Fibroblast of peridontal ligament (primary cell): ENCODE data around the gene RBM23.
"Not testable (repeated sequence)": the region's sequence is repeated elsewhere in the genome, so short reads cannot be mapped to it uniquely, and the experiment has no call there.

Experiments used
- DNase-seq: peaks from one replicate; pipeline ENCODE4 v3.0.0-alpha.2; 2010; ENCODE audit errors: extremely low read depth

The RBM23 gene

DNA sequence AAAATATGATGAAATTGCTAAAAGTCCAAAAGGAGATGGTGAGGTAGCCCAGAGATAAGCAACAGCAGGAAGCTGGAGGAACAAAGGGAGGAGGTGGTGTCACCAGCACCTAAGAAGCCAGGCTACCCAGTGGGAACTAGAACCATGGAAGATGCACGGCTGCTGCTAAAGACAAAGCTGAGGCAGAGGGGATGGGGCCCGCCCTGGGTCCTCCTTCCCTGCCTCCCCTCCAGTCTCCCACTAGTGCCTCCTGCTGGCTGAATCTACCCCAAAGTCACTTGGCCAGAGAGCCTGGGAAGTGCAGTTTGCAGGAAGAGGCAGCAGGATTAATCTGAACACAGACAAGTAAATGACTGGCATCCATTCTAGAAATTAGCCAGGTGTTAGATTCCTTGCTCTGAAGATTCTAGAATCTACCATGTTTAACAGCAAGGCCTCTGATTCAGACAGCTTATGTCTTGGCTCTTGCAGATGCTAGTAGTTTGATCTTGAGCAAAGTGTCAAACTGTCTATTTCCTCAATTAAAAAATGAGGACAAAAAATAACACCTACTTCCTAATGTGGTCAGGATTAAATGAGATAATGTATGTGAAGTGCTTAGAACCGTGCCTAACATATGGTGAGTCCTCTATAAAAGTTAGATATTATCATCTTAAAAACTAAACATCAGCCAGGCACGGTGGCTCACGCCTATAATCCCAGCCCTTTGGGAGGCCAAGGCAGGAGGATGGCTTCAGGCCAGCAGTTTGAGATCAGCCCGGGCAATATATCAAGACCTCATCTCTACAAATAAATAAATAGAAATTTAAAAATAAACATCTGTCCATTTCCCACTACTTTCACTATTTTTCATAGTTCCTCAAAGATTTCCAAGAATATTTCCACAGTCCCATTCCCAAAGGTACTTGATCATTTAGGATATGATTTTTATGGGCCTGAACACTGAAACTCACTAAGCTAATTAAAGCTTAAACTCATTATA, 53.2 kb downstream of the RBM23 start:
- no peak for DNase-seq

DNA sequence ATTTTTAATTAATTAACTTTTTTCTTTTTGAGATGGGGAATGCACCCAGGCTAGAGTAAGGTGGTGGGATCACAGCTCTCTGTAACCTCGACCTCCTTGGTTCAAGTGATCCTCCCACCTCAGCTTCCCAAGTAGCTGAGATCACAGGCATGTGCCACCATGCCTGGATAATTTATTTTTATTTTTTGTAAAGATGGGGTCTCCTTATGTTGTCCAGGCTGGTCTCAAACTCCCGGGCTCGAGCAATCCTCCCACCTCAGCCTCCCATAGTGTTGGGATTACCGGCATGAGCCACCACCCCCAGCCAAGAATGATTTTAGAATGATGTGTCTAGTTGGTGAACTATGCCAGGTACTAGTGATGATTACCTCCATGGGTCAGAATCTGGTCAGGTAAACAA, 54.0 kb downstream of the RBM23 start:
- no peak for DNase-seq

DNA sequence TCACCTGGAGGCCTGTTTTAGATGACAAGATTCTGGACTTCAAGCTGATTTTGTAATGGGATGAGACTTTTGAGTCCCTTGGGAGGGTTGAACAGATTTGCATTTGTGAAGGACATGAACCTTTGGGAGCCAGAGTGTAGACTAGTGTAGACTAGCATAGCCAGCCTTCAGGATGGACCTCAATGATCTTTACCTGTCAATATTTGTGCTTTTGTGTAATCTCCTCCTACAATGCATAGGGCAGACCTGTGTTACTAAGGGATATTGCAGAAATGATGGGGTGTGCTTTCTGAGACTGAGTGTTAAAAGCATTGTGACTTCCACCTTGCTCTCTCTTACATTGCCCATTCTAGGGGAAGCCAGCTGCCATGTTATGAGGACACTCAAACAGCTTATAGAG, 57.3 kb downstream of the RBM23 start:
- DNase-seq = no peak

DNA sequence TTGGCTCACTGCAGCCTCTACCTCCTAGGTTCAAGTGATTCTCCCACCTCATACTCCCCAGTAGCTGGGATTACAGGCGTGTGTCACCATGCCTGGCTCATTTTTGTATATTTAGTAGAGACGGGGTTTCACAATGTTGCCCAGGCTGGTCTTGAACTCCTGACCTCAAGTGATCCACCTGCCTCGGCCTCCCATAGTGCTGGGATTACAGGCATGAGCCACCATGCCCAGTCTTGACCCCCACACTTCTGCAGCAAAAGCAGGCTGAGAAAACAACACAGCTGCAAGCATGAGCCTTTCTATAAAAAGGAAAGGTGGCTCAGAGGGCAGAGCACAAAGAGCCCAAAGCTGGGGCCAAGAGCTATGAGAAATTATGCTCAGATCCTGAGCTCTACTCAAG, 58.6 kb downstream of the RBM23 start:
- not testable (repeated sequence) for DNase-seq

DNA sequence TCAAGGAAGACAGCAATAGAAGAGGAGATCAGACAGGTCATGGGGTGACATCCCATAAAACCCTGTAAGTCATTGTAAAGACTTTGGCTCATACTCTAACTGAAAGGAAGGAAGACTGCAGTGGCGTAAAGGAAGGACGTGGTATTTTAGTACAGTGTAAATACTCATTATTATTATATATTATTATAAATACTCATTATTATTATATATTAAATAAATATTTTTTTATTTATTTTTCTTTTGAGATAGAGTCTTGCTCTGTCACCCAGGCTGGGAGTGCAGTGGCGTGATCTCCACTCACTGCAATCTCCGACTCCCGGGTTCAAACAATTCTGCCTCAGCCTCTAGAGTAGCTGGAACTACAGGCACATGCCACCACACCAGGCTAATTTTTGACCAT, 62.5 kb downstream of the RBM23 start:
- no peak for DNase-seq

DNA sequence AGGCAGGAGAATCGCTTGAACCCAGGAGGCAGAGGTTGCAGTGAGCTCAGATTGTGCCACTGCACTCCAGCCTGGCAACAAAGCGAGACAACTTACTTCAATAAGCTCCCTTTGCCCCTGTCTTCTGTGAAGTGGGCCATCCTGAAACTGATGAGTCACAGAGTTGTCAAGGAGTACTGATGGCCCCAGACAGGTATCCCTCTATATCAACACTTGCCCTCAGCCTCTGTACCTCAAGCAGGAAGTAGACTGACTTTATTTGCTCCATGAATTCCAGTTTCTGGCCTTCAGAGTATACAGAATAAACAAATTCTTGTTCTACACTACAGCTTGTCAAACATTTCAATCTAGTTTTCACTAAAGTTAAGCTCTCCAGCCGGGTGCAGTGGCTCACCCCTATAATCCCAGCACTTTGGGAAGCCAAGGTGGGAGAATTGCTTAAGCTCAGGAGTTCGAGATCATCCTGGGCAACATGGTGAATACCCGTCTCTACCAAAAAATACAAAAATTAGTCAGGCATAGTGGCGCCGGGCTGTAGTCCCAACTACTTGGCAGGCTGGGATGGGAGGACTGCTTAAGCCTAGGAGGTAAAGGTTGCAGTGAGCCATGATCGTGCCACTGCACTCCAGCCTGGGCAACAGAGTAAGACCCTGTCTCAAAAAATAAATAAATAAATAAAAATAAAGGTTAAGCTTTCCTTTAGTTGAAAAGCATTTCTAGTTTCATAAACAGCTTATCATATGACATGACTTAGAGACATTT, 63.8 kb downstream of the RBM23 start:
- DNase-seq = no peak

DNA sequence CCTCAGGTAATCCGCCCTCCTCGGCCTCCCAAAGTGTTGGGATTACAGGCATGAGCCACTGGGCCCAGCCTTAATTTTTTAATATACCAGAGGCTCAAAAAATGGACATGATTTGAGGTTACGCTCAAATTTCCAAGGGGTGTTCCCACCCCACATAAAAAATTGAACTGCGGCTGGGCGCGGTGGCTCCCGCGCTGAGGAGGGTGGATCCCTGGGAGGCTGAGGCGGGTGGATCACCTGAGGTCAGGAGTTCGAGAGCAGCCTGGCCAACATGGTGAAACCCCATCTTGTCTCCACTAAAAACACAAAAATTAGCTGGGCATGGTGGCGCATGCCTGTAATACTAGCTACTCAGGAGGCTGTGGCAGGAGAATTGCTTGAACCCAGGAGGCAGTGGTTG, 64.7 kb downstream of the RBM23 start:
- DNase-seq = not testable (repeated sequence)

DNA sequence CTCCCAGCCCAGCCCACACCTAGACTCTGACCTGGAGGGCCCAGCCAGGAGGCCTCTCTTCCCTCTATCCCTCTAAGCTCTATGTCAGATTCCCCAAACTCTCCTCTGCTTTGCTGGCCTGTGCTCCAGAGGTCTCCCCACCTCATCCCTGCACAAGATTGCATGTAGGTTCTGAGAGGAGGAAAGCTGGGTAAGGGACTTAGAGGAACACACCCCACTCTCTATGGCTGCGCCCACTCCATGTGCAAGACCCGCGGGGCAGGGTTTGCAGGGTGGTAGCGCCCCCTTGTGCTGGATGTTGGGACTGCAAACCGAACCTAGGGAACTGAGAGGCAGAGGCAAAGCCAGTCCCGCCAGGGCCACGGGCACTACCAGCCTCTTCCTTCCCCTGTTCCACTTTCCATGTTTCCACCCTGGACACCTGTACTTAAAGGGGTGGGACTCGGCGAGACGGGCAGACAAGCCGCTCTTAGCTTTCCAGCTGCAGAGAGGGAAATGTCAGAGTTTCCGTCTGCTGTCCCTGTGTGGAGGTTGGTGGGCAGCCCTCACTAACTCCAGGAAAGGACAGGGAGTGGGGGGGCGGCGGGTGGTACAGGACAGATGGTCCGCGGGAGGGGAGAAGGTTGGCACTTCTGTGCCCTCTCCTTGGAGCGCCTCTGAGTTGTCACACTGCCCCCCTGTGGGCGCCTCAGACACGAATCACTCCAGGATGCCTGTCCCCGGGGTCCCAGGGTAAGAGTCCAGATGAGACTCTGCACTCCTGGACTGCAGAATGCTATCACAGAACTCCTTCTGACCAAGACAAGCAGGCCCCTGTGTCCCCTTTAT, 65.8 kb downstream of the RBM23 start:
- DNase-seq = peak; percentile 90

DNA sequence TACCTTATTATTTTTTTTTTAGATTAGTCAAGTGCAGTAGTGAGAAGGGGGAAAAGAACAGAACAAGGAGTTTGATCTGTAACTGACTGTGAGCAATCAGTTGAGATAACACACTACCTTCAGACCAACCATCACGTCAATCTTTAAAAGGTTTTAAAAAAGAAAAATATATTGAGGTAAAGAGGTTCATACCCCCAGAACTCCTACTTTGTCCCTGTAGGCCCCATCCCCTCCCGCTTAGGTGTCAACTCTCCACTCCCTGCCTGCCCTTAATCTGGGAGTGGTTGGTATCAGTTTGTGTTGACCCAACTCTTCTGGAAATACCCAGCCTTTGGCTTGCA, 66.4 kb downstream of the RBM23 start:
- DNase-seq = no peak

DNA sequence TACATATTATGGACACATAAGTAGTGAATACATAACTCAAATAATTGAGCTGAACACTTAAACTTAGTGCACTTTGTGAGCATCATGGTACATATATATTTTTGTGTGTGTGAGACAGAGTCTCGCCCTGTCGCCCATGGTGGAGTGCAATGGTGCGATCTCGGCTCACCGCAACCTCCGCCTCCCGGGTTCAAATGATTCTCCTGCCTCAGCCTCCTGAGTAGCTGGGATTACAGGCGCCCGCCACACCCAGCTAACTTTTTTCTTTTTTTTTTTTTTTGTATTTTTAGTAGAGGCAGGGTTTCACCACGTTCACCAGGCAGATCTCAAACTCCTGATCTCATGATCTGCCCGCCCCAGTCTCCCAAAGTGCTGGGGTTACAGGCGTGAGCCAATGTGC, 66.8 kb downstream of the RBM23 start:
- DNase-seq = not testable (repeated sequence)

DNA sequence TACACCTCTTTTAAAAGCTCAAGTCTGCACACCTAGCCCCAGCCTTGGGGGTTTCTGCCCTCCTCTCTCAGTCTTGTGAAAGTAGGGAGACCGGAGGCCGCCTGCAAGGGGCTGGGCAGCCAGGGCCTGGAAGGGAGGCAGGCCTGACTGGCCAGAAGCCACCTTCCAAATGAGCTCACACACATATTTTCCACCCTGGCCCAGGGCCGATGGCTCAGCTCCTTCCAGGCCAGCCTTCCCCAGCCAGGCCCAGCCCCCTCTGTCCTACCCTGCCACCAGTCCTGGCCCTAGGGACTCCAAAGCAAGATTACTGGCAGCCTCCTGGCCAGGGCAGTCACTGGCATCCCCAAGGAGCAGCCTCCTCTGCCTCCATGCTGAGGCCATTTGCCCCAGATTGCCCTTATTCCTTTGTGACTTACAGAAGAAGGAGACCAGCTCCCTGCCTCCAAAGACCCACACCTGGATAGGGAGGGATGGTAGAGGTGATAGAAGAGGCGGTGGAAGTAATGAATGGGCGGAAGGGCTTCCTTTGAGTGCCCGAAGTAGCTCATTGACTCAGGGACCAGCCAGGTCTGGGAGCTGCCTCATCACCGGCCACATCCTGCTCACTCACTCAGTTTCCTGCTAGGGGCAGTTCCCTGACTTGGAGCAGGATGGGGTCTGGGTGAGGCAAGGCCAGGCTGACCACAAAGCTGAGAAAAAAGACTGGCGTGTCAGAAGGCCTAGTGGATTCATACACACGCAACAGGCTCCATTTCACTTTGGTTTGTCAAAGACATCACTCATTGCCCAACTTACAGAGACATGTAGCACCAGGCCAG, 67.8 kb downstream of the RBM23 start:
- peak; percentile 98 for DNase-seq

DNA sequence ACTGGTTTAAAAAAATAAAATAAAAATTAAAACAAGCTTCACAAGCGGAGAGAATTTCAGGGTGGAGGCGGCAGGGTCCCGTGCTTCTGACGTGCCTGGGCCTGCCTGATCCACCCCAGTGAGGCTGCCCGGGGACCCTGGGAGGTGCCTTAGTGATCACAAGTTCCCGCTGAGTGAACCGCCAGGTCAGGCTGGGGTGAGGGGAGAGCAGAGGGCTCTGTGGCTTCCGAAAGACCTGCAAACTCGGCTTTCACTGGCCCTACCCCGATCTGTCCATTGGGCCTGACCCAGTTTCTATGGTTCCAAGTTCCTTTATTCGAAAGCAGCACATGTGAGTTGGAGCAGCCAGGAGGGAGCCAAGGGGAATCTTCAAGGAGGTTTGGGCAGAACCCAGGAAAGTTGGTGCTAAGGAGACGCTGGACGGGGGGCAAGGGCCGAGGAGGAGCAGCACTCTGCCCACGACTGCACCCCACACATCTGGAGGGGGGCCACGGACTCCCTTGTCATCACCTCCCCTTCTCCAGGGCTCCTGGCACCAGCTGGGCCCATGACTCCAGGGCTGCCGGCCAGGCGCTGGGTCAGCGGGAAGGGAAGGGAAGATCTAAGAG, 69.6 kb downstream of the RBM23 start:
- no peak for DNase-seq

DNA sequence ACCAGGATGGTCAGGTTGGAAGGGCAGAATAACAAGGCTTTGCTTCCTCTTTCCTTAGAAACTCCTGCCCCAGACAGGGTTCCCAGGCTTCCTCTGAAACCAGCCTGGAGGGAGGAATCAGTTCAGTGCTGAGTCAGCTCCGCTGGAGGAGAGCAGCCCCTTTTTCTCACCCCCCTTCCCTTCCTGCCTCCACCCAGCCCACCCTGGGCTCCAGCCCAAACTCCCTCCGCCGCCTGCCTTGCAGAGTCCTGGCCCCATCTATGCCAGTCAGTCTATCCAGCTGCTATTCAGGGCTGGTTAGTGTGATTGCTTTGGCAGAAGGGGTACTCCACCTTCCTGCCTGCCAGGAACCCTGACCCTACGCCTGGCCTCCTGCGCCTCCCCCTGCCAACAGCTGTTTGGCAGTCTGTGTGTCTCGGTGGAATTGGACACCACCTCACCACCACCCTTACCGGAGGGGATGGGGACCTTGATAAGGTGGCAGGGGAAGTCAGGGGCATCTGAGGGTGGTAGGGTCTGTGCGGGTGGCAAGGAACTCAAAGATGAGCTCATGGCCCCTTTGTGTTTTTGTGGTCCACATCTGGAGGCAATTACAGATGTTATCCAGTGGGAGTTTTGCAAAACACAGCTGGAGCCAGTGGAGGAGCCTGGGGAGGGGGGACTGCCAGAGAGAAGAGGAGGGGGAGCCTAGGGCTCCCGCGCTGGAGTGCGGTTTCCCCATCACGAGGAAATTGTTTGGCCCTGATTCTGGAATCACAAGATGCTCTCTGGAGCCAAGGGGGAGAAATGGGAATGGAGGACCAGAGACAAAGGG, 70.4 kb downstream of the RBM23 start:
- DNase-seq = peak; percentile 99

DNA sequence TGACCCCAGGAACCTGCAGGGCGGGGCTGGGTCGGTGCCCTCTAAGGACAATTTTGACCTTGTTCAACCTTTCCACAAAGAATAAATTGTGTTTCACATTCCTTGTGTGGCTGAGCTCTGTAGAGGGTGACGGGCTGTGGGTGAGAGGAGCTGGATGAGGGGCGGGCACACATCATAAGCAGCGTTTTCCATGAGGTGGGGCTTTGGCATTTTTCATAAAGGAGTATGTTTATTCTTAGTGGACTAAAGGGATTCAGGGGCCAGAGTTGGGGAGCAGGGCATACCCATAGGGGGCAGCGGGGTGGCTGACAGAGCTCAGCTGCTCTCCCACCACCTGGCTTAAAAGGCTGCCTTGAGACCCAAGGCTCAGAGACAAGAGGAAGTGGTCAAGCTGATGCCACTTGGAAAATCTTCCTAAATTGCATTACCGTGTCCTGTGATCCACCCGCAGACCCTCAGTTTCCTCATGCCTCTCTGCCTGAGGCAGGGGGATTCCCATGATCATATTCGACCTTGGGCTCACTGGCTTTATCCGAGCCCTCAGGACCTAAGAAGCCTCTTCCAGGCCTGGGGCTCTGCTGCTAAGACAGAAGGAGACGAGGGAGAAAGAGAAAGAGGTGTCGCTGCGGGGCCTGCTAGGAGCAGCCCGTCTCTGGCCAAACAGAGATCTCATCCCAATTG, 71.1 kb downstream of the RBM23 start:
- peak; percentile 87 for DNase-seq

DNA sequence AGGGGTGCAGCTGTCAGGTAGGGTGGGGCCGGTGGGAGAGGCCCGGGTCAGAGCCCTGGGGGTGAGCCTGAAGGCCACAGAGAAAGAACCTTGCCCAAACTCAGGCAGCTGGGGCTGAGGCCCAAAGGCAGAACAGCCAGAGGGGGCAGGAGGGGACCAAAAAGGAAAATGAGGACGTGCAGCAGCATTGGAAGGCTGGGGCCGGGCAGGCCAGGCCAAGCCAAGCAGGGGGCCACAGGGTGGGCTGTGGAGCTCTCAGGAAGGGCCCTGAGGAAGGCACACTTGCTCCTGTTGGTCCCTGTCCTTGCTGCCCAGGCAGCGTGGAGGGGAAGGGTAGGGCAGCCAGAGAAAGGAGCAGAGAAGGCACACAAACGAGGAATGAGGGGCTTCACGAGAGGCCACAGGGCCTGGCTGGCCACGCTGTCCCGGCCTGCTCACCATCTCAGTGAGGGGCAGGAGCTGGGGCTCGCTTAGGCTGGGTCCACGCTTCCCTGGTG, 72.1 kb downstream of the RBM23 start:
- no peak for DNase-seq

DNA sequence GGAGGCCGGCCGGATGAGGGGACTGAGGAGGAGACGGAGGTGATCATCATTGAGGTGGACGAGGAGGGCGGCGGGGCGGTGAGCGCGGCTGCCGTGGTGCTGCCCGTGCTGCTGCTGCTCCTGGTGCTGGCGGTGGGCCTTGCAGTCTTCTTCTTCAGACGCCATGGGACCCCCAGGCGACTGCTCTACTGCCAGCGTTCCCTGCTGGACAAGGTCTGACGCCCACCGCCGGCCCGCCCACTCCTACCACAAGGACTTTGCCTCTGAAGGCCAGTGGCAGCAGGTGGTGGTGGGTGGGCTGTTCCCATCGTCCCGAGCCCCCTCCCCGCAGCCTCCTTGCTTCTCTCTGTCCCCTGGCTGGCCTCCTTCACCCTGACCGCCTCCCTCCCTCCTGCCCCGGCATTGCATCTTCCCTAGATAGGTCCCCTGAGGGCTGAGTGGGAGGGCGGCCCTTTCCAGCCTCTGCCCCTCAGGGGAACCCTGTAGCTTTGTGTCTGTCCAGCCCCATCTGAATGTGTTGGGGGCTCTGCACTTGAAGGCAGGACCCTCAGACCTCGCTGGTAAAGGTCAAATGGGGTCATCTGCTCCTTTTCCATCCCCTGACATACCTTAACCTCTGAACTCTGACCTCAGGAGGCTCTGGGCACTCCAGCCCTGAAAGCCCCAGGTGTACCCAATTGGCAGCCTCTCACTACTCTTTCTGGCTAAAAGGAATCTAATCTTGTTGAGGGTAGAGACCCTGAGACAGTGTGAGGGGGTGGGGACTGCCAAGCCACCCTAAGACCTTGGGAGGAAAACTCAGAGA, 72.9 kb downstream of the RBM23 start:
- no peak for DNase-seq

DNA sequence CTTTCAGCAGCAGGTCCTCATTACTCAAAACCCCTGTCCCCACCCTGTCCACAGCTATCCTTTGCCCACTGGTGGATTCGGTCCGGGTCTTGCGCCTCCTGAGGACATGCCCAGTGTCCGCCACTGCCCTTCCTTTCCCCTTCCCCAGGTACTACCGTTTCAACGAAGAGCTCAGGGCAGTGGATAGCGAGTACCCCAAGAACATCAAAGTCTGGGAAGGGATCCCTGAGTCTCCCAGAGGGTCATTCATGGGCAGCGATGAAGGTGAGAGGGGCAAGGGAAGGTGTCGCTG, 73.9 kb downstream of the RBM23 start:
- DNase-seq = no peak
